Transverse colon (tissue), 4 donors: Measurements from ENCODE around the gene OLFML1.

ENCODE experiments used
- EP300 ChIP-seq: sonication (generic); formaldehyde crosslinking; IDR thresholded peaks from one replicate; pipeline ENCODE4 v1.6.1; 2017; ENCODE audit warnings: antibody characterized with exemption, low read depth
- POLR2A ChIP-seq: fragments of 450-650 bp; IDR thresholded peaks from one replicate; pipeline ENCODE4 v1.6.1; 2016; ENCODE audit warnings: antibody characterized with exemption, mild to moderate bottlenecking, moderate library complexity
- POLR2AphosphoS5 ChIP-seq, 3 donors: sonication (generic); formaldehyde crosslinking; IDR thresholded peaks; one replicate each; pipeline ENCODE4 v1.6.1; 2016; ENCODE audit warnings: antibody characterized with exemption in 3 of 3
- TF ChIP-seq, protein P1 (sequence below), 5 experiments: fragments of 200-600 bp in 3 of 5; fragments of 450-650 bp in 2 of 5; sonication (generic) in 3 of 5; IDR thresholded peaks; 1 replicate in 2 of 5; 2 replicates in 3 of 5; pipeline ENCODE4 v1.5.1; 2016 to 2017; ENCODE audit warnings: antibody characterized with exemption in 5 of 5, inconsistent platforms in 3 of 5, mild to moderate bottlenecking in 2 of 5, moderate library complexity in 1 of 5

DNA sequence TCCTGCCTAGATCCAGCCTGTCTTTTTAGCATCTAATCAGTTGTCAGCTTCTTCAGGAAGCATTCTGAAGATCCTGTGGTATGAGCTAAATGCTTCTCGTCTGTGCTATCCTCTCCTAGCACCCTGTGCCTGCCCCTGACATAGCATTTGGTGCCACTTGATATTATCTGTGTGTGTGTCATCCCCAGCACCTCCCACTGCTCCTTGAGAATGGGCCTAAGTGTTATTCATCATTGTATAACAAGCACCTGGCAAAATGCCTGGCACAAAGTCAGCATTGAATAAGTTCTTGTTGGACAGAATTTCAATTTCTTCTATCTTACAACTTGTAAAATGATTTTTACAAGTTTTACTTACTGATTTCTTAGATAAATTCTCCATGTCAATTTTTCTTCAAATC is 28.1 kb upstream of the OLFML1 start:
- TF ChIP-seq, protein P1, sequence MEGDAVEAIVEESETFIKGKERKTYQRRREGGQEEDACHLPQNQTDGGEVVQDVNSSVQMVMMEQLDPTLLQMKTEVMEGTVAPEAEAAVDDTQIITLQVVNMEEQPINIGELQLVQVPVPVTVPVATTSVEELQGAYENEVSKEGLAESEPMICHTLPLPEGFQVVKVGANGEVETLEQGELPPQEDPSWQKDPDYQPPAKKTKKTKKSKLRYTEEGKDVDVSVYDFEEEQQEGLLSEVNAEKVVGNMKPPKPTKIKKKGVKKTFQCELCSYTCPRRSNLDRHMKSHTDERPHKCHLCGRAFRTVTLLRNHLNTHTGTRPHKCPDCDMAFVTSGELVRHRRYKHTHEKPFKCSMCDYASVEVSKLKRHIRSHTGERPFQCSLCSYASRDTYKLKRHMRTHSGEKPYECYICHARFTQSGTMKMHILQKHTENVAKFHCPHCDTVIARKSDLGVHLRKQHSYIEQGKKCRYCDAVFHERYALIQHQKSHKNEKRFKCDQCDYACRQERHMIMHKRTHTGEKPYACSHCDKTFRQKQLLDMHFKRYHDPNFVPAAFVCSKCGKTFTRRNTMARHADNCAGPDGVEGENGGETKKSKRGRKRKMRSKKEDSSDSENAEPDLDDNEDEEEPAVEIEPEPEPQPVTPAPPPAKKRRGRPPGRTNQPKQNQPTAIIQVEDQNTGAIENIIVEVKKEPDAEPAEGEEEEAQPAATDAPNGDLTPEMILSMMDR (IDR thresholded peaks at IDR 0.05) = no peak
- no peak for TF ChIP-seq POLR2A
- no peak for TF ChIP-seq POLR2AphosphoS5 (IDR thresholded peaks at IDR 0.05)
- no peak for TF ChIP-seq EP300
